Measurements from ENCODE around the gene LCNL1.

The LCNL1 gene

GRCh38 chr9:136982232-136983051 lies at the start of gene LCNL1:
LCNL1 (plus strand) TSS chr9:136982993; CDS start chr9:136983587, 594 bp downstream.
- DNase-seq, result peak in 10 of 14 donors; percentile 57 to 83 (median 76)

GRCh38 chr9:136934277-136934676 lies 48.5 kb upstream of the LCNL1 start:
- DNase-seq, result no peak

- DNase-seq, result no peak
Measured at GRCh38 chr9:136935651-136936050, 47.1 kb upstream of the LCNL1 start.

- DNase-seq, result no peak
Measured at GRCh38 chr9:136936645-136937170, 46.1 kb upstream of the LCNL1 start.

GRCh38 chr9:136937186-136938001 lies 45.4 kb upstream of the LCNL1 start:
- no peak for DNase-seq

GRCh38 chr9:136939431-136939995 lies 43.3 kb upstream of the LCNL1 start:
- no peak for DNase-seq

- peak in 12 of 14 donors; percentile 31 to 84 (median 62) for DNase-seq
Measured at GRCh38 chr9:136939996-136940525, 42.7 kb upstream of the LCNL1 start.

GRCh38 chr9:136940526-136941230 lies 42.1 kb upstream of the LCNL1 start:
- DNase-seq, result no peak

- DNase-seq, result no peak
Measured at GRCh38 chr9:136941231-136942111, 41.3 kb upstream of the LCNL1 start.

GRCh38 chr9:136942112-136942880 lies 40.5 kb upstream of the LCNL1 start:
- no peak for DNase-seq

GRCh38 chr9:136942881-136943230 lies 39.9 kb upstream of the LCNL1 start:
- no peak for DNase-seq

GRCh38 chr9:136943291-136944211 lies 39.2 kb upstream of the LCNL1 start:
- DNase-seq, result no peak

GRCh38 chr9:136944212-136944518 lies 38.6 kb upstream of the LCNL1 start:
- no peak for DNase-seq

GRCh38 chr9:136944519-136945332 lies 38.1 kb upstream of the LCNL1 start, which contains the start of the genes C8G and FBXW5:
C8G (plus strand) TSS chr9:136945243; CDS start chr9:136945321, 78 bp downstream.
FBXW5 (minus strand) TSS chr9:136944738; CDS start chr9:136944083, 655 bp downstream.
- DNase-seq, result peak in 13 of 14 donors; percentile 82 to 97 (median 90)

- no peak for DNase-seq
Measured at GRCh38 chr9:136945333-136946227, 37.2 kb upstream of the LCNL1 start.

- peak in 2 of 14 donors; percentile 33 to 50 for DNase-seq
Measured at GRCh38 chr9:136946228-136947027, 36.4 kb upstream of the LCNL1 start.
